Measurements from ENCODE around the gene TMEM187.

Gene TMEM187

GRCh38 chrX:153983321-153983801 is 10.8 kb downstream of the TMEM187 start:
- no peak for TF ChIP-seq CTCF (IDR thresholded peaks at IDR 0.05; ENCODE audit: control extremely low read depth, extremely low read depth, low read depth, missing control alignments)
- POLR2A ChIA-PET = no interaction called here
- CTCF ChIA-PET = no interaction called here
- no peak for DNase-seq (ENCODE audit: extremely low spot score)

- CTCF ChIA-PET = interaction anchor here (3.8 kb wide), 1 partner anchor 29 kb away, joined by 13 read pairs; no protein-coding TSS in a partner anchor
- POLR2A ChIA-PET = no interaction called here
- DNase-seq (ENCODE audit: extremely low spot score) = peak; percentile 67
- no peak for TF ChIP-seq CTCF (IDR thresholded peaks at IDR 0.05; ENCODE audit: control extremely low read depth, extremely low read depth, low read depth, missing control alignments)
Measured at GRCh38 chrX:153984351-153985178, 12.0 kb downstream of the TMEM187 start.

GRCh38 chrX:153988493-153988892 is 15.9 kb downstream of the TMEM187 start:
- TF ChIP-seq CTCF (IDR thresholded peaks at IDR 0.05; ENCODE audit: control extremely low read depth, extremely low read depth, low read depth, missing control alignments) = no peak
- CTCF ChIA-PET = no interaction called here
- no peak for DNase-seq (ENCODE audit: extremely low spot score)
- POLR2A ChIA-PET = no interaction called here

- no peak for DNase-seq (ENCODE audit: extremely low spot score)
- CTCF ChIA-PET = interaction anchor here (1.6 kb wide), 1 partner anchor 23 kb away, joined by 5 read pairs; no protein-coding TSS in a partner anchor
- POLR2A ChIA-PET = interaction anchor here (0.5 kb wide), 1 partner anchor 94 kb away, joined by 7 read pairs; no protein-coding TSS in a partner anchor
- TF ChIP-seq CTCF (IDR thresholded peaks at IDR 0.05; ENCODE audit: control extremely low read depth, extremely low read depth, low read depth, missing control alignments) = no peak
Measured at GRCh38 chrX:153989973-153990655, 17.6 kb downstream of the TMEM187 start.

GRCh38 chrX:153991013-153991580 is 18.5 kb downstream of the TMEM187 start:
- POLR2A ChIA-PET = no interaction called here
- no peak for DNase-seq (ENCODE audit: extremely low spot score)
- CTCF ChIA-PET = no interaction called here
- no peak for TF ChIP-seq CTCF (IDR thresholded peaks at IDR 0.05; ENCODE audit: control extremely low read depth, extremely low read depth, low read depth, missing control alignments)

GRCh38 chrX:153992180-153992579 is 19.6 kb downstream of the TMEM187 start:
- no peak for TF ChIP-seq CTCF (IDR thresholded peaks at IDR 0.05; ENCODE audit: control extremely low read depth, extremely low read depth, low read depth, missing control alignments)
- no peak for DNase-seq (ENCODE audit: extremely low spot score)
- POLR2A ChIA-PET = no interaction called here
- CTCF ChIA-PET = no interaction called here
